ENCODE measurements around the gene BAHD1. TPM values are rescaled to one million over a fixed set of nuclear protein-coding genes. Genes with fewer than 3 reads are reported as not detected.

BAHD1 gene
- total RNA-seq, 4 donors from 2014 or later = 8.8 to 27.4 (median 13.5) TPM

DNA sequence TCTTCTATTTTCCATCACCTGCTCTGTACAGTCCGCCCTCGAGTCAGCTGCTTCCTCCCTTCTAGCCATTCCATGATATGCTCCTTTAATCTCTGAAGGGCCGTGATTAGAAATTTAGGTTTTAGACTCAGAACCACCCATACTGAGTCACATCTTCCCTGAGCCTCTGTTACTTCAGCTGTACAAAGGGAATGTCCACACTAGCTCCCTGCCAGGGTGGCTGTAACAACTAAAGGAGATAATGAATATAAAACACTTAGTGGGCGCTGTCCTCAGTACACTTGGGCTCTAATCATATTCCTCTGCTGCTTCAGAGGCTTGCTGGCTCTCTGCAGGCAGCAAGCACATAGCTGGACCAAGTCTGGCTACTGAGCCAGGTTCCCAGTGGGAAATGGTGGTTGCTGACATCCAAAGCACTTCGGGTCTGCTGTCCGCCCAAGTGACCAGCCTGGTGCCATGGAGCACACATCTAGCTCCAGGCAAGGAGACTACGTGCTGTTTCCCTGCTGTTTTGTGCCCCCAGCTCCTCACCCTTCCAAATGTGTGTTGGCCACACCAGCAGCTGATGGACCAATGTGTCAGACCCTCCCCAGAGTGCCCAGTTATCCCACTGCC, 29.1 kb downstream of the BAHD1 start:
- Histone ChIP-seq H3K27me3 (no peaks in the 10 kb centered on the region), H3K4me3 (peak overlapping the region; percentile 73 to 87 (median 80)), H3K9me3 (no peaks in the 10 kb centered on the region), H3K4me1 (peaks cover 4 to 11% of the 10 kb centered on the region in 2 donors), H3K27ac (peak overlapping the region; percentile 73 to 79 (median 78)), H3K36me3 (peaks cover 0 to 16% of the 10 kb centered on the region in 2 donors)
- in situ Hi-C loops (cut with MboI; ENCODE audit: low sequenced_read_pairs in 4 of 4) = no loop called here
- intact Hi-C loops (cut with DNase I; ENCODE audit: low total_unique reads) = loop anchor here (2.0 kb wide), 2 partner anchors 29 to 37 kb away; partner anchors contain the start of gene BAHD1
- ATAC-seq = no peak
- TF ChIP-seq, protein P1, sequence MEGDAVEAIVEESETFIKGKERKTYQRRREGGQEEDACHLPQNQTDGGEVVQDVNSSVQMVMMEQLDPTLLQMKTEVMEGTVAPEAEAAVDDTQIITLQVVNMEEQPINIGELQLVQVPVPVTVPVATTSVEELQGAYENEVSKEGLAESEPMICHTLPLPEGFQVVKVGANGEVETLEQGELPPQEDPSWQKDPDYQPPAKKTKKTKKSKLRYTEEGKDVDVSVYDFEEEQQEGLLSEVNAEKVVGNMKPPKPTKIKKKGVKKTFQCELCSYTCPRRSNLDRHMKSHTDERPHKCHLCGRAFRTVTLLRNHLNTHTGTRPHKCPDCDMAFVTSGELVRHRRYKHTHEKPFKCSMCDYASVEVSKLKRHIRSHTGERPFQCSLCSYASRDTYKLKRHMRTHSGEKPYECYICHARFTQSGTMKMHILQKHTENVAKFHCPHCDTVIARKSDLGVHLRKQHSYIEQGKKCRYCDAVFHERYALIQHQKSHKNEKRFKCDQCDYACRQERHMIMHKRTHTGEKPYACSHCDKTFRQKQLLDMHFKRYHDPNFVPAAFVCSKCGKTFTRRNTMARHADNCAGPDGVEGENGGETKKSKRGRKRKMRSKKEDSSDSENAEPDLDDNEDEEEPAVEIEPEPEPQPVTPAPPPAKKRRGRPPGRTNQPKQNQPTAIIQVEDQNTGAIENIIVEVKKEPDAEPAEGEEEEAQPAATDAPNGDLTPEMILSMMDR (IDR thresholded peaks at IDR 0.05 in 4 of 5, conservative IDR thresholded peaks at IDR 0.05 in 1 of 5) = no peak
- TF ChIP-seq POLR2A (IDR thresholded peaks at IDR 0.05) = no peak
- DNase-seq = no peak

DNA sequence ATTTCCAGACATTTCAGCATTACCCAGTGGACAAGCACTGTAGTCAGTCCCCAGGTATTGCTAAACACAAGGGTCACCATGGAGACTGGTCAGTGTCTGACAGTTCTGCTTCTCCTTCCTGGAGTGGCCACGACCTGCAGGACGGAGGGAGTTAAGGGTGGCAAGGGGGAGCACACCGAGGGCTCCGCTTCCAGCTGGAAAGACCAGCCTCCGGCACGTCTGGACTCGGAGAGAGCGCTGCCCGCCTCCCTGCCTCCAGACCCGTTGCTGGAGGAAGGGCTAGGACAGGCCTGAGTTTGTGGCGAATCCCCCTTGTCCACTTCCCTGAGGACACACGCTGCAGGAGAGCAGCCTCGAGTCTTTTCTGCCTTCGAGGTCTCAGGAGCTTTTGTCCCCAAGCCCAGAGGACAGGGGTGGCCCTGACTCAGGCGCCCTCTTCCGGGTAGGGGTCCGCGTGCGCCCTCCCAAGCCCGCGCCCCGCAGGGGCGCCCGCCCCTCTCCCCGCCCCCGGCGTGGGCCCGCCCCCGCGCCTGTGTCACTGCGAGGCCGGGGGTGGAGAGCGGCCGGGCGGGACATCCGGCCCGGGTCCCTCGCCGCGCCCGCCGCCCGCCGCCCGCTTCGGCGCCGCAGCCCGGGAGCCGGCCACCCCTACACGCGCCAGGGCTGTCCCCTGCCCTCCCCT, 29.8 kb downstream of the BAHD1 start, which contains the start of gene CHST14:
CHST14 (plus strand) TSS at position 562 of the 682 bp plus-strand sequence. CDS start 230 bp downstream, outside the sequence.
- intact Hi-C loops (cut with DNase I; ENCODE audit: low total_unique reads) = loop anchor here (2.0 kb wide), 2 partner anchors 30 to 36 kb away; partner anchors contain the start of gene BAHD1
- peaks cover 0 to 9% of the 10 kb centered on the region in 2 donors for H3K36me3 ChIP-seq
- H3K27ac ChIP-seq = peak within 1 kb of the TSS; percentile 73 to 79 (median 78)
- in situ Hi-C loops (cut with MboI; ENCODE audit: low sequenced_read_pairs in 4 of 4) = no loop called here
- TF ChIP-seq, protein P1 (IDR thresholded peaks at IDR 0.05 in 4 of 5, conservative IDR thresholded peaks at IDR 0.05 in 1 of 5) = no peak
- TF ChIP-seq POLR2A (IDR thresholded peaks at IDR 0.05) = peak in 1 of 2 donors; percentile 7
- H3K4me1 ChIP-seq = peaks cover 4 to 11% of the 10 kb centered on the region in 2 donors
- H3K27me3 ChIP-seq = no peaks in the 10 kb centered on the region
- ATAC-seq = peak; percentile 62 to 75
- DNase-seq = peak in 1 of 2 donors; percentile 27
- H3K4me3 ChIP-seq = peak within 1 kb of the TSS; percentile 73 to 87 (median 80)
- no peaks in the 10 kb centered on the region for H3K9me3 ChIP-seq

DNA sequence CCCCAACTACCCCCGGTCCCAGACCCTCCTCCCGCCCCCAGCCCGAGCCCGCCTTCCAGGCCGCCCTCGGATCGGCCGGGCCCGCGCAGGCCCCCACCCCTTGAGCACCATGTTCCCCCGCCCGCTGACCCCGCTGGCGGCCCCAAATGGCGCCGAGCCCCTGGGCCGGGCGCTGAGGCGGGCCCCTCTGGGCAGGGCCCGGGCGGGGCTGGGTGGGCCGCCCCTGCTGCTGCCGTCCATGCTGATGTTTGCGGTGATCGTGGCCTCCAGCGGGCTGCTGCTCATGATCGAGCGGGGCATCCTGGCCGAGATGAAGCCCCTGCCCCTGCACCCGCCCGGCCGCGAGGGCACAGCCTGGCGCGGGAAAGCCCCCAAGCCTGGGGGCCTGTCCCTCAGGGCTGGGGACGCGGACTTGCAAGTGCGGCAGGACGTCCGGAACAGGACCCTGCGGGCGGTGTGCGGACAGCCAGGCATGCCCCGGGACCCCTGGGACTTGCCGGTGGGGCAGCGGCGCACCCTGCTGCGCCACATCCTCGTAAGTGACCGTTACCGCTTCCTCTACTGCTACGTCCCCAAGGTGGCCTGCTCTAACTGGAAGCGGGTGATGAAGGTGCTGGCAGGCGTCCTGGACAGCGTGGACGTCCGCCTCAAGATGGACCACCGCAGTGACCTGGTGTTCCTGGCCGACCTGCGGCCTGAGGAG, 30.5 kb downstream of the BAHD1 start:
- no peak for TF ChIP-seq POLR2A (IDR thresholded peaks at IDR 0.05)
- TF ChIP-seq, protein P1 (IDR thresholded peaks at IDR 0.05 in 4 of 5, conservative IDR thresholded peaks at IDR 0.05 in 1 of 5) = no peak
- in situ Hi-C loops (cut with MboI; ENCODE audit: low sequenced_read_pairs in 4 of 4) (no loop called here), intact Hi-C loops (cut with DNase I; ENCODE audit: low total_unique reads) (loop anchor here (2.0 kb wide), 2 partner anchors 30 to 36 kb away; partner anchors contain the start of gene BAHD1)
- DNase-seq (no peak), ATAC-seq (peak; percentile 55 to 60)
- Histone ChIP-seq H3K4me1 (peaks cover 4 to 11% of the 10 kb centered on the region in 2 donors), H3K4me3 (peak overlapping the region; percentile 73 to 87 (median 80)), H3K27me3 (no peaks in the 10 kb centered on the region), H3K27ac (peak overlapping the region; percentile 73 to 79 (median 78)), H3K9me3 (no peaks in the 10 kb centered on the region), H3K36me3 (peaks cover 0 to 2% of the 10 kb centered on the region in 2 donors)

DNA sequence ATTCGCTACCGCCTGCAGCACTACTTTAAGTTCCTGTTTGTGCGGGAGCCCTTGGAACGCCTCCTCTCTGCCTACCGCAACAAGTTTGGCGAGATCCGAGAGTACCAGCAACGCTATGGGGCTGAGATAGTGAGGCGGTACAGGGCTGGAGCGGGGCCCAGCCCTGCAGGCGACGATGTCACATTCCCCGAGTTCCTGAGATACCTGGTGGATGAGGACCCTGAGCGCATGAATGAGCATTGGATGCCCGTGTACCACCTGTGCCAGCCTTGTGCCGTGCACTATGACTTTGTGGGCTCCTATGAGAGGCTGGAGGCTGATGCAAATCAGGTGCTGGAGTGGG, 31.0 kb downstream of the BAHD1 start:
- Histone ChIP-seq H3K4me1 (peaks cover 4 to 11% of the 10 kb centered on the region in 2 donors), H3K4me3 (peak overlapping the region; percentile 73 to 87 (median 80)), H3K27me3 (no peaks in the 10 kb centered on the region), H3K36me3 (no peaks in the 10 kb centered on the region), H3K27ac (peak overlapping the region; percentile 73 to 79 (median 78)), H3K9me3 (no peaks in the 10 kb centered on the region)
- DNase-seq (no peak), ATAC-seq (peak in 1 of 2 donors; percentile 11)
- in situ Hi-C loops (cut with MboI; ENCODE audit: low sequenced_read_pairs in 4 of 4) (no loop called here), intact Hi-C loops (cut with DNase I; ENCODE audit: low total_unique reads) (loop anchor here (2.0 kb wide), 2 partner anchors 31 to 35 kb away; partner anchors contain the start of gene BAHD1)
- TF ChIP-seq POLR2A (IDR thresholded peaks at IDR 0.05) = no peak
- TF ChIP-seq, protein P1 (IDR thresholded peaks at IDR 0.05 in 4 of 5, conservative IDR thresholded peaks at IDR 0.05 in 1 of 5) = no peak

Data from gastrocnemius medialis (tissue), 4 donors.